Measurements from ENCODE around the gene DDA1.
"Not testable (repeated sequence)": the region's sequence is repeated elsewhere in the genome, so short reads cannot be mapped to it uniquely, and the experiment has no call there.

The DDA1 gene

GRCh38 chr19:17357724-17358123 lies 48.4 kb downstream of the DDA1 start:
- TF ChIP-seq, protein P1, sequence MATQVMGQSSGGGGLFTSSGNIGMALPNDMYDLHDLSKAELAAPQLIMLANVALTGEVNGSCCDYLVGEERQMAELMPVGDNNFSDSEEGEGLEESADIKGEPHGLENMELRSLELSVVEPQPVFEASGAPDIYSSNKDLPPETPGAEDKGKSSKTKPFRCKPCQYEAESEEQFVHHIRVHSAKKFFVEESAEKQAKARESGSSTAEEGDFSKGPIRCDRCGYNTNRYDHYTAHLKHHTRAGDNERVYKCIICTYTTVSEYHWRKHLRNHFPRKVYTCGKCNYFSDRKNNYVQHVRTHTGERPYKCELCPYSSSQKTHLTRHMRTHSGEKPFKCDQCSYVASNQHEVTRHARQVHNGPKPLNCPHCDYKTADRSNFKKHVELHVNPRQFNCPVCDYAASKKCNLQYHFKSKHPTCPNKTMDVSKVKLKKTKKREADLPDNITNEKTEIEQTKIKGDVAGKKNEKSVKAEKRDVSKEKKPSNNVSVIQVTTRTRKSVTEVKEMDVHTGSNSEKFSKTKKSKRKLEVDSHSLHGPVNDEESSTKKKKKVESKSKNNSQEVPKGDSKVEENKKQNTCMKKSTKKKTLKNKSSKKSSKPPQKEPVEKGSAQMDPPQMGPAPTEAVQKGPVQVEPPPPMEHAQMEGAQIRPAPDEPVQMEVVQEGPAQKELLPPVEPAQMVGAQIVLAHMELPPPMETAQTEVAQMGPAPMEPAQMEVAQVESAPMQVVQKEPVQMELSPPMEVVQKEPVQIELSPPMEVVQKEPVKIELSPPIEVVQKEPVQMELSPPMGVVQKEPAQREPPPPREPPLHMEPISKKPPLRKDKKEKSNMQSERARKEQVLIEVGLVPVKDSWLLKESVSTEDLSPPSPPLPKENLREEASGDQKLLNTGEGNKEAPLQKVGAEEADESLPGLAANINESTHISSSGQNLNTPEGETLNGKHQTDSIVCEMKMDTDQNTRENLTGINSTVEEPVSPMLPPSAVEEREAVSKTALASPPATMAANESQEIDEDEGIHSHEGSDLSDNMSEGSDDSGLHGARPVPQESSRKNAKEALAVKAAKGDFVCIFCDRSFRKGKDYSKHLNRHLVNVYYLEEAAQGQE (IDR thresholded peaks at IDR 0.05; ENCODE audit: insufficient replicate concordance, low read depth), result no peak
- no peak for TF ChIP-seq SPI1 (IDR thresholded peaks at IDR 0.05; ENCODE audit: borderline replicate concordance, low read depth)
- TF ChIP-seq GABPA (IDR thresholded peaks at IDR 0.05; ENCODE audit: low read depth), result no peak
- TF ChIP-seq CTCF (IDR thresholded peaks at IDR 0.05; ENCODE audit: insufficient read depth, low read length), result no peak
- no peak overlapping the region for H3K4me3 ChIP-seq (replicated peaks; ENCODE audit: insufficient read depth, low read length)
- no peak overlapping the region for H3K27ac ChIP-seq (replicated peaks)
- DNase-seq (ENCODE audit: low read depth in 1 of 2, low spot score in 1 of 2), result no peak
- H3K27me3 ChIP-seq (ENCODE audit: insufficient read depth, poor library complexity, severe bottlenecking), result no peaks in the 10 kb centered on the region

- DNase-seq (ENCODE audit: low read depth in 1 of 2, low spot score in 1 of 2), result no peak
- TF ChIP-seq CTCF (IDR thresholded peaks at IDR 0.05; ENCODE audit: insufficient read depth, low read length), result no peak
- TF ChIP-seq SPI1 (IDR thresholded peaks at IDR 0.05; ENCODE audit: borderline replicate concordance, low read depth), result no peak
- no peak overlapping the region for H3K4me3 ChIP-seq (replicated peaks; ENCODE audit: insufficient read depth, low read length)
- H3K27me3 ChIP-seq (ENCODE audit: insufficient read depth, poor library complexity, severe bottlenecking), result no peaks in the 10 kb centered on the region
- H3K27ac ChIP-seq (replicated peaks), result no peak overlapping the region
Observed at GRCh38 chr19:17358395-17358794, 49.0 kb downstream of the DDA1 start.

GRCh38 chr19:17359905-17360800 lies 50.8 kb downstream of the DDA1 start:
- Histone ChIP-seq H3K27me3 (ENCODE audit: insufficient read depth, poor library complexity, severe bottlenecking) (no peaks in the 10 kb centered on the region), H3K4me3 (replicated peaks; ENCODE audit: insufficient read depth, low read length) (no peak overlapping the region), H3K27ac (replicated peaks) (no peak overlapping the region)
- TF ChIP-seq CTCF (IDR thresholded peaks at IDR 0.05; ENCODE audit: insufficient read depth, low read length) (no peak), GABPA (IDR thresholded peaks at IDR 0.05; ENCODE audit: low read depth) (no peak), POLR2AphosphoS5 (IDR thresholded peaks at IDR 0.05; ENCODE audit: low read depth) (no peak), SPI1 (IDR thresholded peaks at IDR 0.05; ENCODE audit: borderline replicate concordance, low read depth) (no peak)
- TF ChIP-seq, protein P1 (IDR thresholded peaks at IDR 0.05; ENCODE audit: insufficient replicate concordance, low read depth), result no peak
- no peak for DNase-seq (ENCODE audit: low read depth in 1 of 2, low spot score in 1 of 2)

DNA sequence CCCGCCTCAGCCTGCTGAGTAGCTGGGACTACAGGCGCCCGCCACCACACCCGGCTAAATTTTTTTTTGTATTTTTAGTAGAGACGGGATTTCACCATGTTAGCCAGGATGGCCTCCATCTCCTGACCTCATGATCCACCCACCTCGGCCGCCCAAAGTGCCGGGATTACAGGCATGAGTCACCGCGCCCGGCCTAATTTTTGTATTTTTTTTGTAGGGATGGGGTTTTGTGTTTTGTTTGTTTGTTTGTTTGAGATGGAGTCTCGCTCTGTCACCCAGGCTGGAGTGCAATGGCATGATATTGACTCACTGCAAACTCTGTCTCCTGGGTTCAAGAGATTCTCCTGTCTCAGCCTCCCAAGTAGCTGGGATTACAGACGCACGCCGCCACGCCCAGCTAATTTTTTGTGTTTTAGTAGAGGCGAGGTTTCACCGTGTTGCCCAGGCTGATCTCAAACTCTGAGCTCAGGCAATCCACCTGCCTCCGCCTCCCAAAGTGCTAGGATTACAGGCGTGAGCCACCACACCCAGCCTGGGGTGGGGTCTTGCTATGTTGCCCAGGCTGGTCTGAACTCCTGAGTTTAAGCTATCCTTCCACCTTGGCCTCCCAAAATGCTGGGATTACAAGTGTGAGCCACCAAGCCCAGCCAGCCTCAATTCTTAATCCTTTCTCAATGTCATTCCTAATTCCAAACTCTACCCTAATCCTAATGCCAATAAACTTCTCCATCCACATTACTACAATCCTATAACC lies 54.7 kb downstream of the DDA1 start:
- DNase-seq (ENCODE audit: low read depth in 1 of 2, low spot score in 1 of 2); H3K27ac ChIP-seq (replicated peaks); H3K27me3 ChIP-seq (ENCODE audit: insufficient read depth, poor library complexity, severe bottlenecking); H3K4me3 ChIP-seq (replicated peaks; ENCODE audit: insufficient read depth, low read length): not testable (repeated sequence)

Measured in HL-60 (cell line).